HG02763 (cell line): ENCODE results near the gene PROM1.
A peak's percentile ranks its signal among the peaks of the same experiment; 100 is the strongest.

ENCODE experiments used
- ATAC-seq: cut with Tn5 transposase; IDR thresholded peaks from one replicate; pipeline ENCODE4 v1.9.1; 2021; ENCODE audit warnings: mild to moderate bottlenecking, moderate library complexity; ENCODE audit not compliant: unreplicated experiment

PROM1 gene

DNA sequence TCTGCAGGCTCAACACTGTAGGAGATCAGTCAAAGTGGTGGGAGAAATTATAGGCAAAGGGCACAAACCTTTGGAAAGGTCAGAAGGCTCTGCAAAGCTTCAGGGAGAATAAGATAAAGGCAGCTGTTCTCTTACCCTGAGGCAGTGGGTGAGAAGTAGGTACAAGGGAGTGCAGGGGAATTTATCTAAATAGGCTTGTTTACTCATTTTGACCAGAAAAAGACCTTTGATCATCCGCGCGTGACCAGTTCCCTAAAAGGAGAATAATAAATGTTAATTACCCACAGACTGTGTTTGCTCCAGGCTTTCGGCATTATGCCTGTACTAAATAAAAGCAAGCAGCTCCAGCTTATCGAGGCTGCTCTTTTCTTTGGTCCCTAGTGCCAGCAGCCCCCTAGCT is 130.2 kb downstream of the PROM1 start:
- ATAC-seq, result no peak

DNA sequence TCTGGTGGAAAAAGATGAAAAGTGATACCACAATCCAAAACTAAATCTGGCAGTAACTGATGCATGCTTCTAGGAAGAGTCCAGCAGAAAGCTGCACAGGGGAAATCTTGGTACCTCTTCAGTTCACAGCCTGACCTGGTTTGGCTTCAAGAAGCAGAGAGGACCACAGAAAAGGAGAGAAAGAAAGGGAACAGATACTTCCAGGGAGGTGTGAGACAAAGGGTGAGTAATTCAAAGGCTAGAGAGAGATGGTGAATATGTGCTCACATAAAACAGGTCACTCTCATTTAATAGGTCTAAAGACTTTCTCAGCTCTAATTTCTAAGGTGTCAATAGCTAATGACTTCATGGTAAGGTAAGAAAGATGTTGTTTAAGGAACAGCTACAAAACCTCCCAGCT is 132.0 kb downstream of the PROM1 start:
- ATAC-seq, result no peak

DNA sequence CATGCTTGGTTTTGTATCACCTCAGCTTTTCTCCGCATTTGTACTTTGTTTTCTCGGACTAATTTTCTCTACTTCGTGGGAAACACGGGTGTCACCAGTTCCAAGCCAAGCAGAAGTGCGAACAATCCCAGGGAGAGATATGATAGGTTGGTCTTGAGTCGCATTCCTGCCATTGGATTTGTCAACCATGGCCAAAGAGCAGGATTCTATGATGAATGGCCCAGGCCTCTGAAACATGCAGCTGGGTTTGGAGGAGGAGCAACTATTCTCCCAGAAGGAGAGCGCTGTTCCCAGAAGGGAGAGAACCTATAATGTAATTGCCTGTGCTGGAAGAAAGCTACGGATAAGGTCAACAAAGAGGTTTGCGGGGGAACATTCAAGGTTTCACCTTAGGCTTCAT is 135.0 kb downstream of the PROM1 start:
- no peak for ATAC-seq

DNA sequence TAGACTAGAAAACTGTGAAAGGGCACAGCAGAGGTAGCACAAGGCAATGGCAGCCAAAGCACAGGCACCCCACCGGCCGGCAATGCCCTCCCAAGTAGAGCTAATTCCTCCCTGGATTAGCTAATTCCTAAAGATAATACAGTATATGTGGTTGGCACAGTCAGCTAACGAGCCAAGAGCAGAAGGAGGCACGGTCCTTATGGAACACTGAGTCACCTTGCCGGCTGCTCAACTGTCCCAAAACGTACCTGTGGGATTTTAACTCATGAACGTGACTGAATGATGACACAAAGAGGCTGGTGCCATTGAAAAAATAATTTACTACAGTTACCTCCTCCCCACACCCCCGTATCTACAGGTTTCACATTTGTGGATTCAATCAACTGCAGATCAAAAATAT is 136.1 kb downstream of the PROM1 start:
- no peak for ATAC-seq

DNA sequence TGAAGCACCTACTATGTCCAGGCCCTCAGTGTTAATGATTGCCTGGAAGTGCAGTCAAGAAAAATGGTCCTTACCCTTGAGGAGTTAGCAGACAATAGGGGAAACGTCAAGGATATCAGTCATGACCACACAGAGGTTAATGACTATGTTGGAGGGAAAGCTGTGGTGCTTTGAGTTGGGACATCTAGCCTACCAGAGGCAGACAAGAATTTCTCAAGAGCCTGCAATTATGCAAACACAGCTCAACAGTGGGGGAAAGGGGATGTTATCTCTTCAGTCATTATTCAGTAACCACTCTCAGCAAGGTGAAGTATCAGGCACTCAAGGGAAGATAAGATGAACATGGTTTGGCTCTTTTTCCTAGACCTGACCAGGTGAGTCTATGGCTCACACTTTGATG is 138.3 kb downstream of the PROM1 start:
- ATAC-seq, result no peak

DNA sequence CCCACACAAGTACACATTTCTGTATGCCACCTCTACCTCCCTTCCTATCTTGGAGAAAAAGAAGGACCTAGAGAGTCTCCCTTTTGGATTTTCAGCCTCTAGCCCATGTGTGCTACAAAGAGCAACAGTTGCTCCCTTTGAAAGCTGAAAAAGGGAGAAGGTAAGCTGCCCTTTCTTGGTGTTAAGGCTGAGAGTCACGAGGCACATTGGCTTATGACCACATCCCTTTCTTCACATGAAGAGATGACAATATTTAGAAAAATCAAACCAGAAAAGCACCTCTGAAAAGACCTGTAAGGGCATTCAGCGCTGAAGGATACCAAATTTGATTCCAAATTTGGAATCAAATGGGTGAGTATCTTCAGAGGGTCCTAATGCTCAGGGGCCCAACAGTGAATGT is 138.9 kb downstream of the PROM1 start:
- ATAC-seq, result no peak

DNA sequence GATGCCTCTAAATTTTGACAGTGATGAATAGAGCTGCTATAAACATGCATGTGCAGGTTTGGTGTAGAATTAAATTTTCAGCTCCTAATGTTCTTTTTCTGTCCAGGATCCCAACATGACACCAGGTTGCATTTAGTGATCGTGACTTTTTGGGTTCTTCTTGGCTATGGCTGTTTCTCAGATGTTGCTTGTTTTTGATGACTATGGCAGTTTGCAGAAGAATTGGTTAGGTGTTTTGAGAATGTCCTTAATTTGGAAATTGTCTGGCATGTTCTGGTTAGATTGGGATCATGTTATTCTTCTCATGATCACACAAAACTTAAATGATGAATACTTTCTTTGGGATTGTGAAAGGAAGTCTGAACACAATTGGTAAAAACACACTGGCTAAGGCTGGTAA is 141.5 kb downstream of the PROM1 start:
- ATAC-seq, result no peak

DNA sequence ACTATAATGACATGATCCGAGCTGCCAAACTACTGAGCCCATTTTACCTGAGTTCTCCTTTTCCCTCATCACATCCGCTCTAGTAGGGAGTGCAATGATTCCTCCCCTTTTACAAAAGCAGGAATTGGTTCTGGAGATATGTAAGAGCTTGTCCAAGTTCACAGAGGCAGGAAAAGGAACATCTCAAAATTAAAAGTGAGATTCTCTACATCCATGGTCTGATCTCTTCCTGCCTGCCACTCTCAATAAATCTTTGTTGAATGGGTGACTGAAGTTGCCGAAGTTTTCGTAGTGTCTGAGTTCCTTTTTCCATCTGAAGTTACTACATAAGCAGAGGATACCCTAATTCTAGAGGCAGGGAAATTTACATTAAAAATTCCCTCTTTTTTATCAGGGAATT is 145.2 kb downstream of the PROM1 start, which contains the start of gene FGFBP1:
TSS of gene FGFBP1 (minus strand) at position 101 of the 400 bp plus-strand sequence. CDS start 2,108 bp downstream, outside the sequence.
- ATAC-seq, result no peak

DNA sequence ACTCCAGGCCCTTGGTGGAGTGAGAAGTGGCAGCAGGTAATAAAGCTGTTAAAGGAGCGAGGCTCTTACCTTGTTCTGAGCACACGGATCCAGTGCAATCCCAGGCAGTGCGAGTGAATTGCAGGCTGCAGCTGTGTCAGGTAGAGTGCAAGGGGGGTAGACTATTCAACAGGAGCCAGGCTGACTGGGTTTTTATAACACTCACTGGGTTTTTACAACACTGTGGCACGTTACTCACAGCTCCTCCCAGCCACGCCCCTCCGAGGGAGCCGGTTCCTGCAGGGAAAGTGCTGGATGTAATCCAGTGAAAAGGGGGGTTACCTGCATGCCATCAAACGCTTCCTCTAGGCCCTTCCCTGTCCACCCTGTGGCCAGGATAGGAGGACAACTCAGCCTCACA is 145.6 kb downstream of the PROM1 start:
- ATAC-seq, result no peak

DNA sequence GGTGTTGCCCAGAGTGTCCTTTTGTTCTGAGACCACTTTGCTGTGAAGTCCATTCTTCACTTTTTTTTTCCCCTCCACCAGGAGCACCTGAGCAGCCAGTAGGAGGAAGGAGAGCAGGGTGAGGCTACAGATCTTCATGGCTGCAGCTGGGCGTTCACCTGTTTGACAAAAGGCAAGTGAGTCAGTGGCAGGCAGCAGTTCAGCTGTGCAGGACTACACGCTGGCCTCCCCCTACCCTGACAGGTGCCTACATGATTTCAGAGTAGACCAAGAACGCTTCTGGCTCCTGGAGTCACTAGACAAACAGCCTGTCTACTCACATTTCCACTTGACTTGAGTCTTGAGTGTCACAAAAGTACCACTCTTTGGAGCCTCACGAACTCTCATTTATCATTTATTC is 147.3 kb downstream of the PROM1 start:
- no peak for ATAC-seq

DNA sequence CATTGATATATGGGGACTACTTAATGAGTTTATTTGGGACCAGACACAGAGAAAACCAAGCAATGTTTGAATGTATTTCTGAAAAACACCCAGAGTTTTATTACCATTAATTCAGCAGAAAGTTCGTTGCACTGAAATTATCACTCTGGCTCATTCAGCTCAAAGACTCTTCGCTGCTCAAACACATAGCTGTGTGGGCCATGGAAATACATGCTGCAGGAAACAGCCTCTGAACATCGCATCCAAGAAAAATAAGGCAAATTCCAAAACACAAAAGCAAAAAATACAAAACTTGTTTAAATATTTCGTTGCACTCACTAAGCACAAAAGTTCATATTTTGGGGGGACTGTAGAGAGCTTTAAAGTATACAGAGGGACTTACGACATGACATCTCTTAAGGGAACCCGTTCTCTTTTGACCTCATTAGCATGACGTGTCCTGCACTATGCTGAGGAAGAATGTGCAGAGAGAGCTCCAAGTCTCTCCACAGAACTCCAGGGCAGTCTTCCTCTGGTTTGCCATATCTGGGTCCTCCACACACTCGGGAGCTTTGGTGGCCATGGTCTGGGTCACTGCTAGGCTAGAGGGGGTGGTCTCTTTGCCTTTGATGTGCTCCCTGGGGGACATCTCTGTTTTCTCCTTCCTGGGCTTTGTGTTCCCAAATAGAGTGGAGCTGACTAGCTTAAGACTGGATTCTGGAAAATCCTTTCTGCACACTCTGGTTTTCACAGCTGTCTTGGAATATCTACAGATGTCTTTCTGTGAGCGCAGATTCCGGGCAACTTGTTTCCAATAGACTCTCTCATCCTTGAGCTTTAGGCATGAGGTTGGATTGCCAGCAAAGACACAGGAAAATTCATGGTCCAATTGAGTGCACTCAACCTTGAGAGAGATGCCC is 148.1 kb downstream of the PROM1 start:
- no peak for ATAC-seq

DNA sequence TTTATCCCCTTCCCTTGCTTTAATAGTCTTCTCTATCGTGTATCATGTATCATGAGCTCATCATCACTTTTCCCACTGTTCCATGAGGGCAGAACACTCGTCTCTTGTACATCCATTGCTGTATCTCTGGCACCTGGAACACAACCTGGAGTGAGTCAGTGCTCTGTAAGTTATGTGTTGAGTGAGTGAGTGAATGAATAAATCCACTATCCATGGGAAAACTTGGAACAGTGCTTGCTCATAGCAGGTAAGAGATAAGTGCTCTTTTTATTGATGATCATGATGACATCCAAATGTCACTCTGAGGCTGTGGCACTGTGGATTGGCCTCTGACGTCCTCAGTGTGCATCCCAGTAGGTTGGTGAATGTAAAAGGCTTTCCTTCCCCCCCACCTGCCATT is 149.6 kb downstream of the PROM1 start:
- no peak for ATAC-seq

DNA sequence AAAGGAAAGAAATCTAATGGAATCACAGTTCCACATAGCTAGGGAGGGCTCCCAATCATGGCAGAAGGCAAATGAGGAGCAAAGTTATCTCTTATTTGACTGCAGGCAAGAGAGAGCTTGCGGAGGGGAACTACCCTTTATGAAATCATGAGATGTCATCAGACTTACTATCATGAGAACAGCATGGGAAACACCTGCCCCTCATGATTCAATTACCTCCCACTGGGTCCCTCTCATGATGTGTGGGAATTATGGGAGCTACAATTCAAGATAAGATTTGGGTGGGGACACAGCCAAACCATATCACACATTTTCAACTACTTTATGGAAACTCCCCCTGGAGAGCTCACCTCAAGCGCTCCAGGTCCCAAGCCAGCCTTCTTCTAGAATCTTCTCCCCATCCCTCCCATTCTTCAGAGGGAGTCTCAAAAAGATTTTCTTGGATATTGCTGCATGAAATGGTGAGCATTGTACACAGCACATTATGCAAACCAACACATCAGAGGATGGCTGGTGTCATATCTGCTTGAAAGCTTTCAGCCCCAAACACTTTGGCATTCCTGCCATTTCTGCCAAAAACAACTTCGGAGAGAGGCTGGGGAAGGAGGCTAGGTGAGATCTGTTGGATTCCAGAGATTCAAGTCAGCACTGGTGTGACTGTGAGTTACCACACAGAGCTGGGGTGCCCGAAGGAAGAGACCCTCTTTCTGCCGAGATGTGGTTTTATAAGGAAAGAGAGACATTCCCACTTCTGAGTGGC is 152.2 kb downstream of the PROM1 start:
- ATAC-seq, result no peak

DNA sequence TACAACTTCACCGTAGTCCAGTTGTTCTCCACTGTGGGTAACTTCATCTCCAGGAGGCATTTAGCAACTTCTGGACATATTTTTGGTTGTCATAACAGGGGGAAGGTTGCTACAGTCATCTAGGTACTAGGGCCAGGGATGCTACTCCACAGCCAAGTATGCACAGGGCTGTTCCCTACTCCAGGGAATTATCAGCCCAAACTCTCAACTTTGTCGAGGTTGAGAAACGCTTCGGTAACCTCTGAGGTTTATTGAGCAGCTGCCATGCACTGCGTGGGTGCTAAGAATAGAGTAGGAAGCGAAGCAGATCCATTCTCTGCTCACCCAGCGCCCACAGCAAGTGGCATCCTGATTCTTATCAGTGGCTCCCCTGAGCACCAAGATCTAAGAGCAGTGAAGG is 153.5 kb downstream of the PROM1 start:
- peak; percentile 49 for ATAC-seq

DNA sequence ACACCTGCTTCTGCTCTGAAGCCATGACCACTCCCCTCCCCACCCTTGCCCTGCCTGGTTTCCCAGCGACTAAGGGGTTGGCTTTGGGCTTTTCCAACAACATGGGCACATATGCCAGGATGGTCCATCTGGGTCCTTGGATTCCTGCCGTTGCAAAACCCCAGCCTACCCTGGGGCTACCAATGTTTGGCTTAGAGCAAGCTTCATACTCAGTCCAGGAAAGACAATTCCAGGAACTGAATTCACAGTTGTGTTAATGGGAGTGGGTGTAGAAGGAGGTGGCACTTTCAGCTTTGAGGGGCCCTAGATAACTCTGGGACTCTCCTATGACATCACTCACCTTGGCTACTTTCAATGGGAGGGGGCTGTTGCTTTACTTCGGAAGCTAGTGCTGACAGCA is 154.3 kb downstream of the PROM1 start:
- ATAC-seq, result no peak

DNA sequence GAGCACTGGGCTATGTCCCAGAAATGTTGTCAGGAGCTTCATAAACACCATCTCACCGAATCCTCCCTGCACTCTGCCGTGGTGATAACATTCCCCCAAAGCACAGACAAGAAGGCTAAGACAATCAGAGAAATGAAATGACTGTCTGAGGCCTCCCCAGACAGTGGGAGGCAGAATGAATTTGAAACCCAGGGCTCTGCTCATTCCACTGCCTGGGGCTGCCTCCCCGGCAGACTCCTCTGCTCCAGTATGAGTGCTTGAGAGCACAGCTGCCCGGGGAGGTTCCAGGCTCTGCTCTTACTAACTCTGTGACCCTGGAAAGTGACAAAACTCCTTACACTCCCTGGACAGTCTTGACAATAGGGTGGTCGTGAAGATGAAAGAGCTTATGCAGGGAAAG is 154.9 kb downstream of the PROM1 start:
- no peak for ATAC-seq

DNA sequence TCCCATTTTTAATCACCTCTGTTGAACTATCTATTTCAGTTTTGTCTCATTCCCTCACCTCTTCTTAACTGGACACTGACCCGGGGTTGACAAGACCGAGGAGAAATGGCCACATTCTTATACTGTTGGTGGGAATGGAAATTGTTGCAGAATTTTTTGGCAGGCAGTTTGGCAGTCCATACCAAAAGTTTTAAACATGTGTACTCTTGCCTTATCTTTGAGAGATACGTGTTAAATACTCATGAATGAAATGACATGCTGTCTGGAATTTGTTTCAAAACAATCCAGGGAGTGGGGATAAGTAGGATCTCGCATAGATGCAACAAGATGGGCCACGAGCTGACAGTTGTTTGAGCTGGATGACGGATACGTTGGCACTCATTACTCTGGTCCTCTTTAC is 157.3 kb downstream of the PROM1 start:
- no peak for ATAC-seq

DNA sequence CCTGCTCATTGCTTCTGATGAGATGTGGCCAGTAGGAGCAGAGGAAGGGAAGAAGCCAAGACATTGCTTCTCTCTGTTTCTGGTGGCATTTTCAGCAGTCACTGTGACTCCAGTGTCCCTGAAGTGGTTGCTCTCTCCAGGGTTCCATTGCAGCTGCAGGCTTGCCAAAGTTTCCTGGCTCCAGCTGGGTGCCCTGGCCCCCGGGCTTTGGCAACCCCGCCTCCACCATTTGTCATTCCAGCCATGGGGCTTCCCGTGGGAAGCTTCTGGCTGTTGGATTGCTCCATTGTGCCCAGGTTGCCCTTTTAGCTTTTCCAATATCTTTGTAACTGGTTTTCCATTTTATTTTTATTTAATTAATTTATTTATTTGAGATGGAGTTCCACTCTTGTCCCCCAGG is 158.0 kb downstream of the PROM1 start:
- no peak for ATAC-seq

DNA sequence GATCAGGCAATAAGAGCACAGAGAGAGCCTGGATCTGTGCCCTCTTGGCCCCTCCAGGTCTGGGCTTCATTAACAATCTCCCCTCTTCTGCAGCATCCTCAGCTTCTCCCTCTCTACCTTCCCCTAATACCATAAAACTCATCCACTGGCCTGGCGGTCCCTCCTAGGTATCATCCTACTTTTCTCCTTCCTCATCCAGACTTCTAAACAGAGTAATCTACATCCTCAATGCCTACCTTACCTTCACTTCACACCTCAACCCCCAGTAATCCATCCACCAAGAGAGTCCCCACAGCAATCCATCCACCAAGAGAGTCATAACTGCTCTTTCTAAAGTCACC is 162.3 kb downstream of the PROM1 start:
- ATAC-seq, result no peak

DNA sequence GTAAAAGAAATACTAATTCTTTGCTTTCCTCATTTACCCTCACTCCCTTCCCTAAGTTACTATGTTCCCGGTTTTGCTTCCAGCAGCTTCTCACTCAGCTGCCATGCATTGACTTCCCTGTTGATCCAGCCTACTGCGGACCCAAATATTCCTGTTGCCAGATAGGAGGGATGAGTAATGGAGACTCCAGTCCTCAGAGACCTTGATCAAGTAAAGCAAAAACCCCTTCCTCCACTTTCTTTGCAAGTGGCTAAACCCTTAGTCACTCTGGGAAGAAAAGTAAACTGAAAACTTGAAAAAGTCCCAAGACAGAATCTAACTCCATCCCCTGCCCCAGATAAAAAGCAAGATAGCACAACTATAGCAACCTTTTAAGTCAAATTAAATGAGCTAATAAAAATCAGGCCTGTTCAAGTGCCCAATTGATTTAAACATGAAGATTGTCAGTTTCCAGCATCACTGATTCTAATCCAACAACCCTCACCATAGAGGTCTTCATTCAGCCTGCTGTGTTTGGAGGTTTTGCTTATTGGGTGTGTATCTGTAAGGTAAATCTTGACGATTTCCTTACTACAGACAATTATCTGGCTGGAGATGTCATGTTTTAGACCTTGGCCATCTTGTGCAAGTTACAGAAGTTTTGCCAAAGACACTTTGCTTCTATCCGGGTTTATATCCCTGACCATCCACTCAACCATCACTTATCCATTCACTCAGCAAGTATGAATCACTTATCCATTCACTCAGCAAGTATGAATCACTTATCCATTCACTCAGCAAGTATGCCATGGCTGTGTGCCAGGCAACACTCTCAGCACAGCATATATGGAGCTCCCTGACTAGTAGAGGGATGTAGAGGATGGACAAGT is 162.9 kb downstream of the PROM1 start:
- ATAC-seq, result no peak

DNA sequence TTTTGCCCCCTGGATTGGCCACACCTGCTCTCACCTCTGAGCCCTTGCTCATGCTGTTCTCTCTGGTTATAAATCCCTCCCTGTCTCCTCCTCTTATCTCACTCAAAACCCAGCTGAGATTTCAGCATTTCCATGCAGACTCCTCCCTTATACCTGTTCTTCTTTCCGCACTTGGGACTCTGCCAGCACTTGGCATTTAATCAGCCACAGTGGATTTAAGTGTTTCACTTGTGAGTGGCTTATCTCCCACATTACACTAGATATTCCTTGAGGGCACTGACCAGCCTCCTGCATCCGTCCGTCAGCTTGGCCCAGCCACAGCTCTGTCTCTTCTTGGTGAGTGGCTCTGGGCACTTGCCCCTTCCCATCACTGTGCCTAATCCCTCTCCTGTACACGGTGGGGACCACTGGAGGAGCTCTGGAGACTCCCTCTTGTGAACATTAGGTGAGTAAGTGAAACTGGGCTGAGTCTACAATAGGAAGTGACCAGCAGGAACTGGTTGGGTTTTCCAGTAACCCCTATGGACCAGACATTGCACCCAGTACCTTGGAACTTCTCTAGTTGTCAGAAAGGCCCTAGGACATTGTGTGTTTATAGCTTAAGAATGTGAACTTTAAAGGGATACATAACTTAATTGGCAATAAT is 165.2 kb downstream of the PROM1 start:
- no peak for ATAC-seq
